ENCODE measurements around the gene CYB561D1.
"Not testable (repeated sequence)": the region's sequence is repeated elsewhere in the genome, so short reads cannot be mapped to it uniquely, and the experiment has no call there.

The CYB561D1 gene

DNA sequence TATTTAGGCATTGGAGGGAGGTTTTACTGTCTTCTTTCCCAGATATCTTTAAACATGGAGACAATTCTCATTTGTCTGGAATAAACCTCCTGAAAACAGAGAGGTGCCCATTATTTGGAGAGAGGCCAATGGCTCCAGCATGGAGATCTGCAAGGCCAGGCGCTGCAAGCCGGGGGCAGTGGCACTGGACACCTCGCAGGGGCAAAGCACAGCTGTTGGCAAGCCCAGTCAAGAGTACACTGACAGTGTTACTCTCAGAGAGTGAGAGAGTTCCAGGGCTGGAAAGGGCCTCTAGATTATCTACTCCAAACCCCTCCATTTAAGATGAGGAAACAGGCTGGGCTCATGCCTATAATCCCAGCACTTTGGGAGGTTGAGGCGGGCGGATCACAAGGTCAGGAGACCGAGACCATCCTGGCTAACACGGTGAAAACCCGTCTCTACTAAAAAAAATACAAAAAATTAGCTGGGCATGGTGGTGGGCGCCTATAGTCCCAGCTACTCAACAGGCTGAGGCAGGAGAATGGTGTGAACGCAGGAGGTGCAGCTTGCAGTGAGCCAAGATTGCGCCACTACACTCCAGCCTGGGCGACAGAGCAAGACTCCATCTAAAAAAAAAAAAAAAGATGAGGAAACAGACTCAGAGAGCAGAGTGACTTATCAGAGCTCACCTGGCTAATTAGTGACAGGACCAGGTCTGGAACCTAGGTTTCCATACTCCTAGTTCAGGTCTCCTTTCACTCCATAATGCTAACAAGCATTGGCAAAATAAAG, 20.4 kb upstream of the CYB561D1 start:
- H3K36me3 ChIP-seq (ENCODE audit: insufficient read depth, low read length); H3K9me3 ChIP-seq (ENCODE audit: control insufficient read depth, insufficient read depth, low read length); H3K9ac ChIP-seq (ENCODE audit: low read depth, low read length): not testable (repeated sequence)
- peaks cover 12% of the 10 kb centered on the region; the same call in 1 of the 2 replicates for H3K4me1 ChIP-seq (ENCODE audit: insufficient read depth, low read length)

DNA sequence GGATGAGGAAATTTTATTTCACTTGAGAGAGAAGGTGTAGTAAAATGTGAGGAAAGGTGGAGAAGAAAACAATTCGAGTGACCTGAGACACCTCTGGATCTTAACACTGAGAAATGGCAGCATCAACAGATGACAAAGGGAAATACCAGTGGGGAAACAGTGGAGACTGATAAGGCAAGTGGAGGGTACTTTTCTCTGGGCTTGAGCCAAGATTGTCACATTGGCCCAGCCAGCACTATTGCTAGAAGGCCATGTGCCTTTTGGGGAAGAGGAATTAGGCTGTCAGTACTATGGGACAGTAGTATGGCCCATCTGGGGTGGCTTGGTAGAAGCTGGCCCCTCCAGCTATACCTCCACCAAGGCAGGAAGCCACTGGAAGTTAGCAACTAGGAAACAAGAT, 19.2 kb upstream of the CYB561D1 start:
- H3K36me3 ChIP-seq (ENCODE audit: insufficient read depth, low read length): no peaks in the 10 kb centered on the region
- H3K9me3 ChIP-seq (ENCODE audit: control insufficient read depth, insufficient read depth, low read length): no peaks in the 10 kb centered on the region
- peaks cover 5% of the 10 kb centered on the region; the same call in 1 of the 2 replicates for H3K4me1 ChIP-seq (ENCODE audit: insufficient read depth, low read length)
- H3K9ac ChIP-seq (ENCODE audit: low read depth, low read length): no peak overlapping the region

DNA sequence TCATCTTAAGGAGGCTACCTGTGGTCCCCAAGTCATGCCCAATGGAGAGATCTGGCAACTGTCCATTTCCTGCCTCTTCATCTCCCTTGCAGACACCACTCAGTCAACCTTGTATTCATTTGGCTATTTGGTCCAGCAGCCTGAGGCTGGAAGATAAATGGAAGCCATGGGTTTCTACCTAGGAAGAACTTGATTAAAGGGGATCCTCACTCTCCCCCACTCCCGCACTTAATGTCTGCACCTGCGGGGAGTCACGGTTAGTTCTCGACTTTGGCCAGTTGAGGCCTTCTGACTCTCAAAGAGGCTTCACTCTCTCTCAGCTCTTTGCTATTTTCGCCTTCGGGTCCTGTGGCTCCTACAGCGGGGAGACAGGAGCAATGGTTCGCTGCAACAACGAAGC, 18.6 kb upstream of the CYB561D1 start:
- Histone ChIP-seq H3K4me1 (ENCODE audit: insufficient read depth, low read length) (peaks cover 1% of the 10 kb centered on the region; the same call in 1 of the 2 replicates), H3K9ac (ENCODE audit: low read depth, low read length) (no peak overlapping the region), H3K36me3 (ENCODE audit: insufficient read depth, low read length) (no peaks in the 10 kb centered on the region), H3K9me3 (ENCODE audit: control insufficient read depth, insufficient read depth, low read length) (no peaks in the 10 kb centered on the region)

DNA sequence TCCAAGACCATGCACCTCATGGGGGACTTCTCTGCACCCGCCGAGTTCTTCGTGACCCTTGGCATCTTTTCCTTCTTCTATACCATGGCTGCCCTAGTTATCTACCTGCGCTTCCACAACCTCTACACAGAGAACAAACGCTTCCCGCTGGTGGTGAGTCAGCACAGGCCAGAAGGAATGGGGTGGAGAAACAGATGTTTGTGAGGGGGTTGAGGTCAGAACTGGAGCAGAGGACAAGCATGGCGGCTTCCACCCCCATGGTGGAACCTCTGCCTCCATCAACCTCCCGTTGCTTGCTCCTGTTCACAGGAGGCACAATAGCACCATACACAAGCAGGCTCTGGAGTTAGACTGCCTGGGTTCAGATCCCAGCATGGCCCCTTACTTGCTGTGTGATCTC, 17.1 kb upstream of the CYB561D1 start:
- H3K9me3 ChIP-seq (ENCODE audit: control insufficient read depth, insufficient read depth, low read length): no peaks in the 10 kb centered on the region
- no peaks in the 10 kb centered on the region for H3K4me1 ChIP-seq (ENCODE audit: insufficient read depth, low read length)
- no peak overlapping the region for H3K9ac ChIP-seq (ENCODE audit: low read depth, low read length)
- H3K36me3 ChIP-seq (ENCODE audit: insufficient read depth, low read length): no peaks in the 10 kb centered on the region

DNA sequence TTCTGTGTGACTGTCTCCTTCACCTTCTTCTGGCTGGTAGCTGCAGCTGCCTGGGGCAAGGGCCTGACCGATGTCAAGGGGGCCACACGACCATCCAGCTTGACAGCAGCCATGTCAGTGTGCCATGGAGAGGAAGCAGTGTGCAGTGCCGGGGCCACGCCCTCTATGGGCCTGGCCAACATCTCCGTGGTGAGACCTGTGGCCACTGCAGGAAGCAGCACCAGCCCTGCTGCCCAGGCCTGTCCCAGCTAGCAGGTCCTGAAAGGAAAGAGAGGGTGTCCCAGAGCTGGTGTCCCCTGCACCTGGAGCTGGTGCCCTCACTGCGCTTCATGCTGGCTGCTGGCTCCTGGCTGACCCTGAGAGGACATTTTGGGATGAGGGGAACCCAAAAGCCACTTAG, 16.1 kb upstream of the CYB561D1 start:
- Histone ChIP-seq H3K36me3 (ENCODE audit: insufficient read depth, low read length) (no peaks in the 10 kb centered on the region), H3K9ac (ENCODE audit: low read depth, low read length) (no peak overlapping the region), H3K4me1 (ENCODE audit: insufficient read depth, low read length) (no peaks in the 10 kb centered on the region), H3K9me3 (ENCODE audit: control insufficient read depth, insufficient read depth, low read length) (no peaks in the 10 kb centered on the region)

DNA sequence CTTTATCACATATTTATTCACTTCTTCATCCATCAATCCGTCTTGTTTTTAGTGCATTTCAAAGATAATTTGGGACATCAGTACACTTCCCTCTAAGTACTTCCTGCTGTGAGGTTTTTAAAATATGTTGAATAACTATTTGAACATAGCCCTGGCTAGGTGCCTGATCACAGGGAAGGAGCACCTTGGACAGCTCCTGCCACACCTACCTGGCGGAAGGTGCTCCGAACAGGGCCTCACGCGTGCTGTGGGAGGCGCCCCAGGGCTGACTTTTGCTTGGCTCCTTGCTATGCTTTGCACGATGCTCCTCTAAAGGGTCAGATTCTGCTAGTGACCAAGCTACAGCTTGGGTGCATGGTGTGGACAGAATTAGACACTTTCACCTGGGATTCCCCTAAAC, 15.1 kb upstream of the CYB561D1 start:
- no peaks in the 10 kb centered on the region for H3K9me3 ChIP-seq (ENCODE audit: control insufficient read depth, insufficient read depth, low read length)
- H3K36me3 ChIP-seq (ENCODE audit: insufficient read depth, low read length): no peaks in the 10 kb centered on the region
- H3K4me1 ChIP-seq (ENCODE audit: insufficient read depth, low read length): no peaks in the 10 kb centered on the region
- no peak overlapping the region for H3K9ac ChIP-seq (ENCODE audit: low read depth, low read length)

DNA sequence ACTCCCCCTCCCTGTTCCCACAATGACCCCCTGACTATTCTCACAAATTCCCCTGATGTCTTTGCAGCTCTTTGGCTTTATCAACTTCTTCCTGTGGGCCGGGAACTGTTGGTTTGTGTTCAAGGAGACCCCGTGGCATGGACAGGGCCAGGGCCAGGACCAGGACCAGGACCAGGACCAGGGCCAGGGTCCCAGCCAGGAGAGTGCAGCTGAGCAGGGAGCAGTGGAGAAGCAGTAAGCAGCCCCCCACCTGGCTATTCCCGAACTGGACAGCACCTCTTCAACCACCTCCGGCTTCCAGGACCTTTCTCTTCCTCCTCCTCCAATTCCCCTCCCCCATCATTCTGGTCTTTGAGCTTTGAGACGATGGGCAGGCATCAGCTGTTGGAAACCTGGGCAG, 14.6 kb upstream of the CYB561D1 start:
- Histone ChIP-seq H3K4me1 (ENCODE audit: insufficient read depth, low read length) (no peaks in the 10 kb centered on the region), H3K36me3 (ENCODE audit: insufficient read depth, low read length) (no peaks in the 10 kb centered on the region), H3K9ac (ENCODE audit: low read depth, low read length) (no peak overlapping the region), H3K9me3 (ENCODE audit: control insufficient read depth, insufficient read depth, low read length) (no peaks in the 10 kb centered on the region)

DNA sequence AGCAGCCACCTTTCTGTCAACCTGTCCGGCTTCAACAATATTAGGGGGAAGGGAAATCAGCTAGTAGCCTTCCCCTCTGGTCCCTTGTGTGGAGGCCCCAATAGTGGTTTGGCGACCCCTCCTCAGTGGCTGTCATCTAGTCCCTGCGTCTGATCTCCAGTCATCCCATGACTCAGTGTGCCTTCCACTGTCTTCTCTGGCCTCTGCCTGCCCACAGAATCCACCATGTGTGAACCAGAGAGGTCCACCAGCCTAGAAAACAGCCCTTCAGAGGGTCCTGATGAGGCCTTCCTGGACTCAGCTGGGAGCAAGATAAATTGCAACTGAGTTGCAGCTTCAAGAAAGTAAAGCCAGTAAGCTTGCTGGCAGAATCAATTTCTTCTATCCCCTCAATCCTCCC, 14.0 kb upstream of the CYB561D1 start:
- Histone ChIP-seq H3K4me1 (ENCODE audit: insufficient read depth, low read length) (no peaks in the 10 kb centered on the region), H3K9me3 (ENCODE audit: control insufficient read depth, insufficient read depth, low read length) (no peaks in the 10 kb centered on the region), H3K9ac (ENCODE audit: low read depth, low read length) (no peak overlapping the region), H3K36me3 (ENCODE audit: insufficient read depth, low read length) (no peaks in the 10 kb centered on the region)

DNA sequence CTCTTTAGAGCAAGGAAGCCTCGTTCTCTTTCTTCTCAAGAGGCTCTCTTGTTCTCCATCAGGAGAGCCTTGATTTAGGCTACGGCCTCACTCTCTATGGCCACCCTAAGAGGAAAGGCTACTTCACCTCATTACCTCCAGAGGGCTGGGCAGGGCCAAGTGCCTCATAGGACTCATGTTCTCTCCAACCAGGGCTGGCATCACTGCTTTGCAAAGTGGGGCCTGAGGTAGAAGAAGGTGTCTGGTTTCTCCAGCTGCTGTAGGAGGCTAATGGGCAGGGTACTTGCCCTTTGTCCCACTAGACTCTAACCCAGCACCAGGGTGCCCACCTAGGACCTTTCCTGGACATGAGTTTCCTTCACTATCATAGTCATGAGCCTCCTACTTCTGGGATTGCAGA, 12.2 kb upstream of the CYB561D1 start:
- H3K9me3 ChIP-seq (ENCODE audit: control insufficient read depth, insufficient read depth, low read length): no peaks in the 10 kb centered on the region
- H3K36me3 ChIP-seq (ENCODE audit: insufficient read depth, low read length): no peaks in the 10 kb centered on the region
- no peak overlapping the region for H3K9ac ChIP-seq (ENCODE audit: low read depth, low read length)
- H3K4me1 ChIP-seq (ENCODE audit: insufficient read depth, low read length): peaks cover 3% of the 10 kb centered on the region; the same call in 1 of the 2 replicates

DNA sequence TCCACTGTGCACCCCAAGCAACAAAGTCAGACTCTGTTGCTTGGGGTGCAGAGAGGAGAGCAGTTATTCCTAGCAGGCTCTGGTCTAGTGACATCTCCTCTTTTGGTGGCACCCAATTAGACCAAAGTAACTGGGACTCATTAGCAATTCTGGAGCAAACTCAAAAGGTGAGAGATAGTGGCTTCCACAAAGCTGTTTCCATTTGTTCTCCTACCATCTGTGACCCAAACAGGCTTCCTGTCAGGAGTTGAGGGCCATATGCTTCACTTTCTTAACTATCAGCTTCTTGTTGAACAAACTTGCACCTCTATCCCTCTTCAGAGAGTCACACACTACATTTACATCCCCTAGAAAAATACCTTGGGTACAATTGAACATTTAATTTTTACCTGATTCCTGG, 11.7 kb upstream of the CYB561D1 start:
- no peaks in the 10 kb centered on the region for H3K9me3 ChIP-seq (ENCODE audit: control insufficient read depth, insufficient read depth, low read length)
- peaks cover 3% of the 10 kb centered on the region; the same call in 1 of the 2 replicates for H3K4me1 ChIP-seq (ENCODE audit: insufficient read depth, low read length)
- H3K9ac ChIP-seq (ENCODE audit: low read depth, low read length): no peak overlapping the region
- H3K36me3 ChIP-seq (ENCODE audit: insufficient read depth, low read length): no peaks in the 10 kb centered on the region

DNA sequence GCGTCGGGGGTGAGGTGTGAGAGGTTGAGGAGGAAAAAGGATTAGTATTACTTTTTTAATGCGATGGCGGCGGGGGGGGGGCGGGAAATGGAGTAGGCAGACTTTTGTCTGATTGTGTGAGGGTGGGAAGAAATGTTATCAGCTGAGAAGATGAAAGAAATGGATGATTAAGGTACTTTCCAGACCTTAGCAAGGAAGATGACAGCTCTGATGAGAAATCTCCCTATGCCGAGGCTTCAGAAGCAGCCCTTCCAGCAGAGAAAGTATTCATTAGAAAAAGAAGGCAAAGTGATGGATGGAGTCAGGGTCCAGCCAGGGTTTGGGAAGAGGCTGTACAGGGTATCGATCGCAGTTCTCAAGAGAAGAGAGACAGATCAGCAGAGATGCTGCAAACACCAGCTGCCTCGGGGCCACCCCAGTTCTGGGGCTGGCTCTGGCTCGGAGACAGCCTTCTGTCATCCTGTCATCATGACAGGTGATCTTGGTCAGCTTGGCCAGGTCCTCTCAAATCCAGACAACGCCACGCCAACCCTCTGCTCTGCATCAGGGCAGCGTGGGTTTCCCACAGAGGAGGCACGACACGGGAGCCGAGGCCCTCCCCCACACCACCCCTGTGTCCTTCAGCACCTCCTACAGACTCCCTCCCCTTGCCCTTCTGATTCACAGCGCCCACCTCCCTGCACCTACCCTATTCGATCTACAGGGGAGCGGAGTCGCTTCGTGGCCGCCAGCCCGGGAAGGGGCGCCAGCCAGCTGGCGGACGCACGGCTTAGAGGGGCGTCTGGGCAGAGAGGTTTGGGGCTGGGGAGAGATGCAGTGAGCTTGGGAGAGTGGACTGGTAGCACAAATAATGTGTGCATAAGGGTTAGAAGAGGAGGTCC, 10.9 kb upstream of the CYB561D1 start:
- no peaks in the 10 kb centered on the region for H3K9me3 ChIP-seq (ENCODE audit: control insufficient read depth, insufficient read depth, low read length)
- H3K4me1 ChIP-seq (ENCODE audit: insufficient read depth, low read length): peaks cover 3% of the 10 kb centered on the region; the same call in 1 of the 2 replicates
- peak overlapping the region; percentile 85; the same call in 1 of the 2 replicates for H3K9ac ChIP-seq (ENCODE audit: low read depth, low read length)
- H3K36me3 ChIP-seq (ENCODE audit: insufficient read depth, low read length): no peaks in the 10 kb centered on the region

DNA sequence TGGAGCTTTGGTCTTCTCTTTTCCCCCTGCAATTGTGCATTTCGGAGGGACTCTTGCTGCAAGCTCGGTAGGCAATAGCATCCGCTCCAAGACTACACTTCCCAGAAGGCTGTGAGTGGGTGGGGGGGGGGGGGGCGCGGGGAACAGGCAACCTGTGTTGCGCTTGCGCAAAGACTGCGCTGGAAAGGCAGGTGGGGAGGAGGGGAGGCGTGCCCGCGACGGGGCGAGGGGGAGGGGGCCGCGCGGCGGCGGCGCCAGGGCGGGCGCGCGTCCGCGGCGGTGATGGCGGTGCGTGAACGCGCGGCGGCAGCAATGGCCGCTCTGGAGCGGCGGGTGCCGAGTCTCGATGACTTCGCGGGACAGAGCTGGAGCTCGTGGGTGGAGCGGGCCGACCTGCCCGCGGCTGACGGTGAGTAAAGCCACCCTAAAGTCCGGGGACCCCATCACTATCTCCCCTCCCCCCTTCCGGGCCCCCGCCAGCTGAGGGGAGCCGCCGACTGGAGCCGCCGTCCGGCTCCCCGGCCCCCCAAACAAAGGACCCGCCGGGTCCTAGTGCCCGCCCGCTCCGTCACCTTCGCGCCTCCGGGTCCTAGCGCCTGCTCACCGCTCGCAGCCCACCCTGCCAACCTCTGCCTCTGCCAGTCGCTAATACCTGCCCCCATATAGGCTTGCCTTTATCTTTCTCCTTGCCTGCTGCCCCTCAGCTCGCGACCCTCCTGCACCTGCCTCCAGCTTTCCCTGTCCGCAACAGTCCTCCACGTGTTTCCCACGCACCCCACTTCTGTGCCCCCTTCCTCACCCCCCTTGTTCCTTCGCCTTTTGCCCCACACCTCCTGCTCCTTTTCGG, 10.0 kb upstream of the CYB561D1 start, which contains the start of gene ATXN7L2:
Gene ATXN7L2 (plus strand): TSS at position 234 of the 847 bp plus-strand sequence. CDS start 49 bp downstream, at position 283.
- Histone ChIP-seq H3K36me3 (ENCODE audit: insufficient read depth, low read length) (no peaks in the 10 kb centered on the region), H3K4me1 (ENCODE audit: insufficient read depth, low read length) (peaks cover 3% of the 10 kb centered on the region; the same call in 1 of the 2 replicates), H3K9me3 (ENCODE audit: control insufficient read depth, insufficient read depth, low read length) (no peaks in the 10 kb centered on the region), H3K9ac (ENCODE audit: low read depth, low read length) (peak within 1 kb of the TSS; percentile 85)

DNA sequence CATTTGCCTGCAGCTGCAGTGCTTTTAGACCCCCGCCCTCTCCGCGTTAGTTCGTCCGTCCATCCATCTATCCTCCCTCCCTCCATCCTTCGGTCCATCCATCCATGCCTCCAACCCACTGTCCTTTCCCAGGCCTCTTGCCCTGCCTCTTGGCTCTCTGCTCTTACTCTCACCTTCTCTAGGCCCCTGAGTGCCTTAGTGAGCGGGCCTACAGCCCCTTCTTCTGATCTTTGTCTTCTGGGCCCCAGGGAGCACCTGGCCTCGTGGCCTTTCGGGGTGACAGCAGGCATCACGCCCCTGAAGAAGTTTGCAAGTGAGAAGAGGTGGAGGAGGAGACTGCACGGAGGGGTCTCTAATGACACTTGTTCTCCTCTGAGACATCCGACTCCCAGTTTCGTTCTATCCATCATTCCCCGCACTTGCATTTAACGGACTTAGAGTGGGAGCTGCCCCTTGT, 9.3 kb upstream of the CYB561D1 start:
- Histone ChIP-seq H3K4me1 (ENCODE audit: insufficient read depth, low read length) (peaks cover 3% of the 10 kb centered on the region; the same call in 1 of the 2 replicates), H3K9me3 (ENCODE audit: control insufficient read depth, insufficient read depth, low read length) (no peaks in the 10 kb centered on the region), H3K9ac (ENCODE audit: low read depth, low read length) (peak overlapping the region; percentile 52), H3K36me3 (ENCODE audit: insufficient read depth, low read length) (no peaks in the 10 kb centered on the region; the same call in 1 of the 2 replicates)

DNA sequence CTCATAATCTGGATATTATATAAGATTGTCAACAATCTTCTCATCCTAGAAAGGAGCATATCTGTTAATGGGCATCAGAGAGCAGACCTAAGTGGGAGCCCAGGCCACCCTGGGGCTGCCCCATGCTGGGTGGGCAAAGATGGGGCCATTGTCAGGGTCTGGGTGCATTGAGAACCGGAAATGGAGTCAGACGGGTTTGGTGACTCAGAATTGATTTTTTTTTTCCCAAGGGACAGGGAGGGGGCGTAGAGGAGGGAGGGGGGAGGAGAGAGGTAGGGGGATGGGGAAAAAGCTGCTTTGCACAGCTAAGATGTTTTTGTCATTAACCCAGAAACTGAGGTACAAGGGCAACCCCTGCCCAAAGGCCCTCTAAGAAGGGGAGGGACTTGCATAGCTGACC, 8.9 kb upstream of the CYB561D1 start:
- peaks cover 3% of the 10 kb centered on the region; the same call in 1 of the 2 replicates for H3K4me1 ChIP-seq (ENCODE audit: insufficient read depth, low read length)
- no peaks in the 10 kb centered on the region; the same call in 1 of the 2 replicates for H3K36me3 ChIP-seq (ENCODE audit: insufficient read depth, low read length)
- peak overlapping the region; percentile 52 for H3K9ac ChIP-seq (ENCODE audit: low read depth, low read length)
- H3K9me3 ChIP-seq (ENCODE audit: control insufficient read depth, insufficient read depth, low read length): no peaks in the 10 kb centered on the region
